ENCODE results near the gene ZC3H14.

Gene ZC3H14

DNA sequence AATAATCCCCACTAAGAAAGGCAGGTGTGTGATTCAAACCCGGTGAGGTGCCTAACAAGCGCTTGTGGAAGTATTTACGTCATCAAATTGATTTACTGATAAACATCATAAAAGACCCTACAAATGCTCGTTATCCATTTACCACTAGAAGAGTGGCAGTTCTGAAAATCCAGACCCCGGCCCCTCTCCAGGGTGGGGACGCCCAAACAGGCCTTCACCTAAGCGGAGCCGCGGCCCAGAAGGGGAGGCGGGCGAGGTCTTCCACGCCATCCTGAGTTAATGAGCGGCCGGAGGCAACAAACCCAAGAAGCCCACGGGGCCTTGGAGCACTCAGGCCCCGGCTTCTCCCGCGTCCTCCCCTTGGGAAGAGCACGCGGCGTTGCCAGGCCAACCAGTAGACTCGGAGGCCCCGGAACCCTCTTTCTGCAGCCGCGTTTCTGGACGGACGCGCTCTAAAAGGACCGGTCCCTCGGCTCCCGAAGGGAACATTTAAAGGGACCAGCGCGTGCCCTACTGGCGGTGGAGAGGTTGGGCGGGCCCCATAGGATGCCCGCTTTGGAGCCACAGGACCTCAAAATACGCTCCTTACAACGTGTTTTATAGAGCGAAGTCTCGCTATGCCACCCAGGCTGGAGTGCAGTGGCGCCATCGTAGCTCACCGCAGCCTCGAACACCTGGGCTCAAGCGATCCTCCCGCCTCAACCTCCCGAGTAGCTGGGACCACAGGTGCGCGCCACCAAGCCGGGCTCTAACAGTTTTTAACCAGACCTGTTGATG lies 11.6 kb upstream of the ZC3H14 start:
- DNase-seq (ENCODE audit: extremely low spot score, insufficient read length, low read depth) (no peak), FAIRE-seq (no peak)

- no peak for FAIRE-seq
- DNase-seq (ENCODE audit: extremely low spot score, insufficient read length, low read depth): no peak
These were observed 10.8 kb upstream of the ZC3H14 start for GRCh38 chr14:88551980-88552431.

- FAIRE-seq (no peak), DNase-seq (ENCODE audit: extremely low spot score, insufficient read length, low read depth) (no peak)
These were observed 10.0 kb upstream of the ZC3H14 start for GRCh38 chr14:88552876-88553275.

DNA sequence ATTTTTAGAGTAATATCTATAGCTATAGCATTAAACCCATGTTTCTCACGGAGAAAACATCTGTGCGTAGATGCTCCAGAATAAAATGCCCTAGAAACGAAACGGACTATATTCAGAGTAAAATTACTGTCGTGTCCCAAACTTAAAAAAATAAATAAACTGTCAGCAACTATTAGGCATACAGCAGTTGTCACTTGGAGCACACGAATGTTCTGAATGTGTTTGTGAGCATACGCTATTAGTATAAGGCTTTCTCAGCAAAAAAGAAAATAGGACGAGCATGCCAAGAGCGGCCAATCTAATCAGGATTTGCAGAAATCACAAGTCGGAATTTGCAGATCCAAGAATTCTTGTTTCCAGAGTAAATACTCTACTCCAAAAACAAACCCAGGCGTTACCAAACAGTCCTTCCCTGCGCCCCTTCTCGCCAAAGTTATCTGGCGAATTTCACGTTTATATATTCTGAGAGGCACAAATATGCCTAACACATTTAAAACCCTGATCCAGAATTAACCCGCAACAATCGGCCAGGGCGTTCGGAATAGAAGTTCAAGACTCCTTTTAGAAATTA lies 8.9 kb upstream of the ZC3H14 start:
- DNase-seq (ENCODE audit: extremely low spot score, insufficient read length, low read depth): no peak
- FAIRE-seq: no peak

- DNase-seq (ENCODE audit: extremely low spot score, insufficient read length, low read depth) (no peak), FAIRE-seq (no peak)
These were observed 8.2 kb upstream of the ZC3H14 start, which contains the start of gene PTPN21 for GRCh38 chr14:88554457-88555286. Gene PTPN21, minus strand, starts transcription at chr14:88555007. Its CDS starts 4,590 bp downstream, at chr14:88550417.

GRCh38 chr14:88556581-88556980 lies 6.3 kb upstream of the ZC3H14 start:
- FAIRE-seq (no peak), DNase-seq (ENCODE audit: extremely low spot score, insufficient read length, low read depth) (no peak)

GRCh38 chr14:88559852-88560251 lies 3.0 kb upstream of the ZC3H14 start:
- no peak for DNase-seq (ENCODE audit: extremely low spot score, insufficient read length, low read depth)
- FAIRE-seq: no peak

DNA sequence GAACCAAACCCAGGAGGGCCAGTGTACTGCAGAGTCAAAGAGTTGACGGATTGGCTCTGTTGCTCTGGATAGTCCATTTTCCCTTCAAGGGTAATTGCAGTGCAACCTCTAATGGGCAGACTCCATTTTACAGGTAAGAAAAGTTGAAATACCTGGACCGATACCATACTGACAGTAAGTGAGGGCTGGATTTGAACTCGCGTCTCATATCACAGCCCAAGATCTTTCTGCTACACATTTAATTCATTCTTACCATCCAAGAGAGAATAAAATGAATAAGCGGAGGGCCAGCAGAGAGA lies 356 bp upstream of the ZC3H14 start:
- DNase-seq (ENCODE audit: extremely low spot score, insufficient read length, low read depth): no peak
- no peak for FAIRE-seq

DNA sequence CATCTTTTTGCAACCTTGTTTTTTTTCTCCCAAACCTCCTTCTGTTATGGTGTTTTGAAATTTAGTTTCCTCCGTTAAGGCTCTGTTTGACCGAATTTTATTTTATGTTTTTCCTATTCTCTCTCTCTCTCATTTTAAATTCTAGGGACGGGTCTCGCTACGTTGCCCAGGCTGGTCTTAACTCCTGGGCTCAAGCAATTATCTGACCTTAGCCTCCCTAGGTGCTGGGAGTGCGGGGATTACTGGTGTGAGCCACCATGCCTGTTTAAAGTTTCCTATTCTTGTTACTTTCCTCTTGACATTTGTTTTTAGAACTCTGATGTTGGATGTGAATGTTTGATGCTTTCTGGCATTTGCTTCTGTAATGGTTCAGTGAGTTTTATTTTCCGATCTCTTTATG lies 1.0 kb downstream of the ZC3H14 start:
- FAIRE-seq: no peak

DNA sequence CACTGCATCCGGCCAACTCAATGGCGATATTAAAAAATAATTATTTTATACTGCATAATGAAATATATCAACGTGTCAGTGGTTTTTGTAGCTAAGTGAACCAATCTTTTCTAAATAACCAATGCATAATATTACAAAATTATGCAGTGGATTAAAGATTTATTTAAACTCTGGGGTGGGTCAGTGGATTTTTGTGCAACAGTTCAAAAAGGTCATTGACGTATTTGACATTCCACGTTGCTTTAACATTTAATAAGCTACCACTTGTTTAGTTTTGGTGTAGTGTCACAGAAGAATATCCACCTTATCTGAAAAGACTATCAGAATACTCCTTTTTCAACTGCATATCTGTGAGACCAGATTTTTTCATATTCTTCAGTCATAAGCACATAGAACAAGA lies 2.6 kb downstream of the ZC3H14 start:
- no peak for DNase-seq (ENCODE audit: extremely low spot score, insufficient read length, low read depth)
- FAIRE-seq: no peak

More for the DNA sequence above, 1.0 kb downstream of the ZC3H14 start:
- no peak for DNase-seq (ENCODE audit: extremely low spot score, insufficient read length, low read depth)

- DNase-seq (ENCODE audit: extremely low spot score, insufficient read length, low read depth) (no peak), FAIRE-seq (no peak)
These were observed 5.4 kb downstream of the ZC3H14 start for GRCh38 chr14:88568196-88568595.

GRCh38 chr14:88572117-88572516 lies 9.3 kb downstream of the ZC3H14 start:
- DNase-seq (ENCODE audit: extremely low spot score, insufficient read length, low read depth) (no peak), FAIRE-seq (no peak)

- DNase-seq (ENCODE audit: extremely low spot score, insufficient read length, low read depth): no peak
- FAIRE-seq: no peak
These were observed 13.4 kb downstream of the ZC3H14 start for GRCh38 chr14:88576222-88576621.

- DNase-seq (ENCODE audit: extremely low spot score, insufficient read length, low read depth) (no peak), FAIRE-seq (no peak)
These were observed 21.6 kb downstream of the ZC3H14 start for GRCh38 chr14:88584451-88584850.

- no peak for FAIRE-seq
- no peak for DNase-seq (ENCODE audit: extremely low spot score, insufficient read length, low read depth)
These were observed 25.2 kb downstream of the ZC3H14 start for GRCh38 chr14:88588081-88588480.

GRCh38 chr14:88590173-88590572 lies 27.3 kb downstream of the ZC3H14 start:
- no peak for DNase-seq (ENCODE audit: extremely low spot score, insufficient read length, low read depth)
- FAIRE-seq: no peak

DNA sequence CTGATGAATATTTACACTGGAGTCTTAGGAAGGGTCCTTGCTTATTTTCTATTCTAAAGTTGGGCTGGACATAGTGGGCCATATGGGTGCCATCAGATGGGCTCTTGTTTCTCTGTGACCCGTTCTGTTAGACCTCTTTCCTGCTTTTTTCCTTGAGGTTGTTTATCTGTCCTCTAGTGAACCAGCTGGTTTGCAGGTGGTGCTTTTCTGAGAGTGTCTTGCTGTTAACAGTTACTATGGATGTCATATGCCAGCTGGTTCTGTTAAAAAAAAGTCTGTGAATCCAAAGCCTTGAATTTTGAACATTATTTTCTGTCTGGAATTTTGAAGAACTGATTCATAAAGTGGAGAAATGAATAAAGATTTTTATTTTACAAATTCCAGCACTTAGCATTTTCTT lies 29.2 kb downstream of the ZC3H14 start:
- FAIRE-seq: no peak

GRCh38 chr14:88597038-88597437 lies 34.2 kb downstream of the ZC3H14 start:
- FAIRE-seq: no peak
- no peak for DNase-seq (ENCODE audit: extremely low spot score, insufficient read length, low read depth)

More for the DNA sequence above, 29.2 kb downstream of the ZC3H14 start:
- DNase-seq (ENCODE audit: extremely low spot score, insufficient read length, low read depth): no peak

- no peak for DNase-seq (ENCODE audit: extremely low spot score, insufficient read length, low read depth)
- FAIRE-seq: no peak
These were observed 34.8 kb downstream of the ZC3H14 start for GRCh38 chr14:88597601-88598000.

- FAIRE-seq (no peak), DNase-seq (ENCODE audit: extremely low spot score, insufficient read length, low read depth) (no peak)
These were observed 35.3 kb downstream of the ZC3H14 start for GRCh38 chr14:88598097-88598675.

DNA sequence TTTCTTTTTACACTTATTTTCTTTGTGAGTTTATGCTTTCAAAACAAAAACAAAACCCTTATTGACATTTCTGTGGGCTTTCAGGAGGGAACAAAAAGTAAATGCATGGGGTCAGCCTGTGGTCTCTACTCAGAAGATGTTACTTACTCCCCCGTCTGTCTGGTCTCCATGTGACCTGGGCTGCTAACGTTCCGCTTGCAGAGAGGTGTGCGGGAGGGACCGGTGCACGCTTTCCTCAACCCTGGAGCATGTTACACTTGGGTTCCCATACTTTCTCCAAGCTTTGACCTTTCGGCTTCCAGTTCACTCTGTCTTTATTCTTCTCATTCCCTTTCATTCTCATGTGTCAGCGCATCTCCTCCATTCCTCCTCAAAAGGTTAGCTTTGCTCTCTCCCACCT lies 36.5 kb downstream of the ZC3H14 start:
- DNase-seq (ENCODE audit: extremely low spot score, insufficient read length, low read depth) (no peak), FAIRE-seq (peak; percentile 50)
